NT2/D1 (cell line): Measurements from ENCODE around the gene CSNK1G1.

Source experiments
- DNase-seq: peaks from one replicate; pipeline ENCODE4 v3.0.0-alpha.2; 2011; ENCODE audit warnings: low read depth, low spot score
- H3K27me3 ChIP-seq: 2 replicates; pipeline ENCODE4 v1.6.0; 2011; ENCODE audit warnings: mild to moderate bottlenecking; ENCODE audit not compliant: insufficient read length, insufficient read depth
- H3K36me3 ChIP-seq: 2 replicates; pipeline ENCODE4 v1.6.1; 2011; ENCODE audit warnings: mild to moderate bottlenecking, low read length, mixed read lengths; ENCODE audit not compliant: insufficient read depth, insufficient read length
- H3K4me1 ChIP-seq: 2 replicates; pipeline ENCODE4 v1.5.1; 2011; ENCODE audit not compliant: insufficient read depth, insufficient read length
- H3K4me3 ChIP-seq: 2 replicates; pipeline ENCODE4 v1.5.1; 2011; ENCODE audit warnings: low read depth; ENCODE audit not compliant: insufficient read length
- H3K9ac ChIP-seq: 2 replicates; pipeline ENCODE4 v1.6.0; 2011; ENCODE audit warnings: low read depth; ENCODE audit not compliant: insufficient read length
- H3K9me3 ChIP-seq: 2 replicates; pipeline ENCODE4 v1.5.1; 2011; ENCODE audit warnings: mild to moderate bottlenecking, low read length; ENCODE audit not compliant: insufficient read depth
- SUZ12 ChIP-seq: IDR thresholded peaks from 2 replicates; pipeline ENCODE4 v1.6.1; 2011; ENCODE audit not compliant: insufficient read length, insufficient read depth; ENCODE audit errors: extremely low read depth
- YY1 ChIP-seq: IDR thresholded peaks from 2 replicates; pipeline ENCODE4 v1.6.1; 2011; ENCODE audit not compliant: insufficient read length, insufficient read depth
- ZNF274 ChIP-seq: IDR thresholded peaks from 2 replicates; pipeline ENCODE4 v1.6.1; 2011; ENCODE audit warnings: mild to moderate bottlenecking, low read depth, low read length

CSNK1G1 gene

DNA sequence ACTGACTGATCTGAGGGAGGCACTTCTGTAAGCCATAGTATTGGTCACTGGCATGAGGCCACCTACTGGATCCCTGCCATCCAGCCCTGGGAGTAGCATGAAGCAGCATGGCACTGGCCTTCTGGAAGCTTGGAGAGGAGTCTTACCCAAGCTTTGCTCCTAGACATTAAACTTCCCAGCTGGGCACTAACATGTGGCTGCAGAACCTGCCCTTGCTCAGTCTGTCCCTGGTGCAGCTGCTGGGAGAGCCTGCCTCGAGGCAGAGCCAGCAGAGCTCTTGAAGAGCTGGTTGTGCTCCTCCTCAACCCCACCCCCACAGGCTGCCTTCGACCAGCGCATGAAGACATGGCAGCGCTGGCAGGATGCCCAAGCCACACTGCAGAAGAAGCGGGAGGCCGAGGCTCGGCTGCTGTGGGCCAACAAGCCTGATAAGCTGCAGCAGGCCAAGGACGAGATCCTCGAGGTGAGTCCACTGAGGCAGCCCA lies 221.6 kb downstream of the CSNK1G1 start:
- no peaks in the 10 kb centered on the region for H3K9me3 ChIP-seq
- no peaks in the 10 kb centered on the region for H3K27me3 ChIP-seq
- H3K4me3 ChIP-seq: no peak overlapping the region
- H3K4me1 ChIP-seq: no peaks in the 10 kb centered on the region
- H3K9ac ChIP-seq: no peak overlapping the region
- DNase-seq: no peak
- no peak for TF ChIP-seq YY1
- TF ChIP-seq SUZ12: no peak
- no peak for TF ChIP-seq ZNF274
- H3K36me3 ChIP-seq: peaks cover 85% of the 10 kb centered on the region

DNA sequence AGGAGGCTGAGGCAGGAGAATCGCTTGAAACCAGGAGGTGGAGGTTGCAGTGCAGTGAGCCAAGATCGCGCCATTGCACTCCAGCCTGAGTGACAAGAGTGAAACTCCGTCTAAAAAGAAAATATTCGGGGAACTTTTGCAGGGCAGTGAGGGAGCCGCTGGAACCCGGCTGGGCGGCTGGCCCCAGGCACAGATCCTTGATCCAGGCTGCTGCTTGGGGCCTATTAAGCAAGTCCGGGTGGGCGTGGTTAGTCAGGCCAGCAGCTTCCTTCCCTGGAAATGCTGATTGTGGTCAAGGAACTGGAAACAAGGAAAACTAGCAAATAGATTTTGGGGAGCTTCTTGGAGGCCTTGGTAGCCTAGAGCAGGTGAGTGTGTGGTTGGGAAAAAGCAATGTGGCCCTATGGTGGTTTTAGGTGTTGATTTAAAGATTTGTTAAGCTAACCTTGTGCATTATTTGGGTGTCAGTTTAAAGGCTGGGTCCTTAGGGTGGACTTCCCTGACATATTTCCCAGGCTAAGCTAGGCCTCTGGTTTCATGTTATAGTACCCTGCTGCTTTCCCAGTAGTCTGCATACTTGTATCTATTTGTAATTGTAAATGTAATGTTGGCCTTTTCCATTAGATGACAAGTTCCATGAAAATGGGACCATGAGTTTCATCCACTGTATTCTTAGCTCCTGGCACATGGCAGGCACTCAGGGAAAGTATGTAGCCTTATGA lies 222.2 kb downstream of the CSNK1G1 start:
- TF ChIP-seq SUZ12 (no peak), YY1 (no peak), ZNF274 (no peak)
- DNase-seq: no peak
- H3K9me3 ChIP-seq: no peaks in the 10 kb centered on the region
- H3K27me3 ChIP-seq: no peaks in the 10 kb centered on the region
- no peaks in the 10 kb centered on the region for H3K4me1 ChIP-seq
- peaks cover 89% of the 10 kb centered on the region for H3K36me3 ChIP-seq
- no peak overlapping the region for H3K9ac ChIP-seq
- H3K4me3 ChIP-seq: no peak overlapping the region

DNA sequence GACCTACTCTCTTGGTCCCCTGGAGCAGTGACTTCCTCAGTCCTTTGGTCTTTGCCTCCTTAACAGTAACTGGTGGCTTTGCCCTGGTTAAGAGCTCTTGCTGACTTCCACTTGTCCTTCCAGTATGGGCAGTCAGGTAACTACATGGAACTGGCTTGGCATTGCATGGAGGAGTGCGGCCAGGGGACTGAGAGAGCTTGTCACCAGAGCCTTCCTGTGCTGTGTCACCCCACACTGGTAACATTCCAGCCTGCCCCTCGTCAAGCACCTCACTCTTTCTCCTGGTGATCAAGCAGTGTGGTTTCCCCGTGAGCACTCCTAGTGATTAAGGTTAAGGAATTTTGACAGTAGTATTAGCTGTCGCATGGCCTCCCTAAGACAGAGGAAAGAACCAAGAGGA lies 223.8 kb downstream of the CSNK1G1 start:
- Histone ChIP-seq H3K4me1 (no peaks in the 10 kb centered on the region), H3K9me3 (no peaks in the 10 kb centered on the region), H3K9ac (no peak overlapping the region), H3K4me3 (no peak overlapping the region), H3K36me3 (peaks cover 88% of the 10 kb centered on the region), H3K27me3 (no peaks in the 10 kb centered on the region)
- no peak for TF ChIP-seq YY1
- no peak for DNase-seq

DNA sequence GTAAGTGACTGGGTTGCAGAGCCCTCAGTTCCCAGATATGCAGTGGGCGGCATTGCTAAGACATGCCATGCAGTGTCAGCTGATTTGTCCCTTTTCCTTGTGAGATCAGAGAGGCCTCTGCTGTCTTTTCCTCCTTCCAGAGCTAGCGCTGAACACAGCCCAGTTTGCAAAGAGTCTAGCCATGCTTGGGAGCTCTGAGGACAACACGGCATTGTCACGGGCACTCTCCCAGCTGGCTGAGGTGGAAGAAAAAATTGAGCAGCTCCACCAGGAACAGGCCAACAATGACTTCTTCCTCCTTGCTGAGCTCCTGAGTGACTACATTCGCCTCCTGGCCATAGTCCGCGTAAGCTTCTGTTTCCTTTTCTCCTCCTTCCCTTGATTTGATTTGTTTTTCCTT lies 224.4 kb downstream of the CSNK1G1 start:
- H3K4me1 ChIP-seq: no peaks in the 10 kb centered on the region
- H3K9ac ChIP-seq: no peak overlapping the region
- TF ChIP-seq SUZ12 (no peak), ZNF274 (no peak), YY1 (no peak)
- no peaks in the 10 kb centered on the region for H3K27me3 ChIP-seq
- peaks cover 88% of the 10 kb centered on the region for H3K36me3 ChIP-seq
- no peak overlapping the region for H3K4me3 ChIP-seq
- H3K9me3 ChIP-seq: no peaks in the 10 kb centered on the region
- DNase-seq: no peak

DNA sequence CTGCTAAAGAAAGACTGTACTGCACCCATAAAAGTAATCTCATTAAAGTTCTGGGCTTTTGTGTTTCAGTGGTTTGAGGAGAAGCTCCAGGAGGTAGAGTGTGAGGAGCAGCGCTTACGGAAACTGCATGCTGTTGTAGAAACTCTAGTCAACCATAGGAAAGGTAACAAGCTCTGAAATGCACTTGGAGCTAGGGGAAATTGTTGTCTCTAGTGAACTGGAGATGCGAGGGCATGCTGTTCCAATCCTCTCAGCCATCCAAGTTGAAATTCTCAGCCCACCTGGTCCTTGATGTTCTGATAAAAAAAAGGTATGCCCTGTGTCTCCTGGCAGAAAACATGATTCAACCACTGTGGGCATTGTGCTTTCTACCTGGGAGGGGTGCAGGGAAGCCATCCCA lies 225.8 kb downstream of the CSNK1G1 start:
- H3K36me3 ChIP-seq: peaks cover 86% of the 10 kb centered on the region
- no peak overlapping the region for H3K9ac ChIP-seq
- H3K9me3 ChIP-seq: no peaks in the 10 kb centered on the region
- no peaks in the 10 kb centered on the region for H3K4me1 ChIP-seq
- no peak overlapping the region for H3K4me3 ChIP-seq
- no peak for DNase-seq
- H3K27me3 ChIP-seq: no peaks in the 10 kb centered on the region
- TF ChIP-seq SUZ12: no peak
- no peak for TF ChIP-seq ZNF274
- TF ChIP-seq YY1: no peak

DNA sequence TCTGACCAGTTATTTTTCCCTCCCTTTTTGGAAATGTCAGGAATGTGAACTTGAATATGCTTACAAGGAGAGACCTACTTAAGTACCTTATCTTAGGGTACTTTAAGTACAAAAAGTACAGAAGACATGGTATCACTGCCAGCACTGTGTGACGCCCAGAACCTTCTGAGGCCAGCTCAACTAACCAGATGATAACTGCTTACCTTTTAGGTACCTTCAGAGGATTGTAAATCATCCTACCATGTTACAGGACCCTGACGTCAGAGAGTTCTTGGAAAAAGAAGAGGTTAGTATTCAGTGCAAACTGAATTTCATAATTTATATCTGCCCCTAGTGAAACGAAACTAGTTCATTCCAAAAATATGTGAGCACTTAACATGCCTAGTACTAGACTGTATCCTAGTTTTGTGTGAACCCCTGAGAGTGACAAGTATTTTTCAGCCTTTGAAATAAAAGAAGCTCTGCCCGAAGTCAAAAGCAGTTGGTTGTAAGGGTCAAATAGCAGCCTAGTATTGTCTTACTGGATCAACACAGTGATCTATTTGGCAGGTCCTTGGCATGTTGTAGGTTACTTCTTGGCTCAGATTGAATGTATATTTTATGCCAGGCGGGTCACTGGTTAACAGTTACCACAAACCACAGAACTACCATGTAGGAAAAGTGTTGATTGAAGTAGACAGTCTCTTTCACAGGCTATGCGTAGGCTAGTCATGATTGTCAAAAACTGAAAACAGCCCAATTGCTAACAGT lies 228.3 kb downstream of the CSNK1G1 start:
- DNase-seq: no peak
- Histone ChIP-seq H3K27me3 (no peaks in the 10 kb centered on the region), H3K4me3 (no peak overlapping the region), H3K9ac (no peak overlapping the region), H3K4me1 (no peaks in the 10 kb centered on the region), H3K9me3 (no peaks in the 10 kb centered on the region), H3K36me3 (peaks cover 85% of the 10 kb centered on the region)
- no peak for TF ChIP-seq YY1
- TF ChIP-seq ZNF274: no peak
- TF ChIP-seq SUZ12: no peak

DNA sequence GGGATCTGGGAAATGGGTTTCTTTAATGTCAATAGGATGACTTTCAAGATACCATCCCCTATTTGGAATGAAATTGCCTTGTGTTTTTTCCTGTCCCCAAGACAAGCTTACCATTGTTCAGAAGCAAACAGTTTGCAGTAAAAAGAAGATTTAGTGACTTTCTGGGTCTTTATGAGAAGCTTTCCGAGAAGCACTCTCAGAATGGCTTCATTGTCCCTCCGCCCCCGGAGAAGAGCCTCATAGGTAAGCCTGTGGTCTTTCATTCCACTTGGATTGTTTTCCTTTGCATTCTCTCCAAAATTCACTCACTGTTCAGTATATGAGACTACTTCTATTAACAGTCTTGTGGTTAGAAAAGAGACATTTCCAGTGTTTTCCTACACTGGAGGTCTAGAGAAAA lies 230.0 kb downstream of the CSNK1G1 start:
- no peaks in the 10 kb centered on the region for H3K27me3 ChIP-seq
- H3K9ac ChIP-seq: no peak overlapping the region
- DNase-seq: no peak
- TF ChIP-seq SUZ12 (no peak), ZNF274 (no peak), YY1 (no peak)
- no peaks in the 10 kb centered on the region for H3K4me1 ChIP-seq
- H3K4me3 ChIP-seq: no peak overlapping the region
- no peaks in the 10 kb centered on the region for H3K9me3 ChIP-seq
- H3K36me3 ChIP-seq: peaks cover 82% of the 10 kb centered on the region
